Activated B cell treated with CpG ODN at 0.5 μM for 24 hours (primary cell): ENCODE measurements around the gene NRARP. TPM values are rescaled to one million over a fixed set of nuclear protein-coding genes. Genes with fewer than 3 reads are reported as not detected.
A peak's percentile ranks its signal among the peaks of the same experiment; 100 is the strongest.

Experiments
- ATAC-seq: fragments of 200-7000 bp; cut with Tn5 transposase; one replicate; pipeline ENCODE4 v1.10.0; 2021; ENCODE audit warnings: low read depth, mild to moderate bottlenecking, moderate library complexity
- CTCF ChIA-PET: fragments of 350-600 bp; sonication (Branson Sonifier 250); formaldehyde crosslinking; loops from one replicate; lab custom pipeline; 2021; ENCODE audit warnings: antibody characterized with exemption; lab: Charles Lee
- POLR2A ChIA-PET: fragments of 350-600 bp; sonication (Branson Sonifier 250); formaldehyde crosslinking; loops from one replicate; lab custom pipeline; 2021; ENCODE audit warnings: antibody characterized with exemption; lab: Charles Lee
- DNase-seq: peaks from one replicate; pipeline ENCODE4 v3.0.0; 2022
- H3K27ac Mint-ChIP-seq: one replicate; pipeline ENCODE4 v1.8.0; 2020; ENCODE audit warnings: mixed read lengths
- H3K27me3 Mint-ChIP-seq: one replicate; pipeline ENCODE4 v1.8.0; 2021; ENCODE audit warnings: mixed read lengths
- H3K36me3 Mint-ChIP-seq: one replicate; pipeline ENCODE4 v1.8.0; 2021; ENCODE audit warnings: low read depth, mixed read lengths
- H3K4me1 Mint-ChIP-seq: one replicate; pipeline ENCODE4 v1.8.0; 2021; ENCODE audit warnings: mixed read lengths
- H3K4me3 Mint-ChIP-seq: one replicate; pipeline ENCODE4 v1.8.0; 2020; ENCODE audit warnings: mild to moderate bottlenecking, mixed read lengths
- H3K9me3 Mint-ChIP-seq: one replicate; pipeline ENCODE4 v1.8.0; 2020; ENCODE audit warnings: mixed read lengths
- CTCF ChIP-seq: fragments of 200-600 bp; IDR thresholded peaks from one replicate; pipeline ENCODE4 v1.8.0; 2022; ENCODE audit warnings: antibody characterized with exemption, mild to moderate bottlenecking
- intact Hi-C: fragments of 100-400 bp; cut with micrococcal nuclease; formaldehyde crosslinking; loops from one replicate; pipeline ENCODE4 v1.15.1; 2024
- total RNA-seq: library from RNA; stranded (reverse); gene quantifications from 2 replicates; pipeline ENCODE4 v1.2.3, GENCODE V29; 2022

The NRARP gene
- total RNA-seq, 1 donor from 2014 or later: 3.0 TPM

- no peak overlapping the region for H3K27ac Mint-ChIP-seq
- H3K4me1 Mint-ChIP-seq: peaks cover 19% of the 10 kb centered on the region
- ChIA-PET CTCF (interaction anchor here (1.3 kb wide), 1 partner anchor 15 kb away, joined by 3 read pairs; no protein-coding TSS in a partner anchor), POLR2A (interaction anchor here (0.9 to 1.0 kb wide), 2 partner anchors 11 to 165 kb away, joined by 3 read pairs; no protein-coding TSS in a partner anchor)
- no peak for TF ChIP-seq CTCF
- intact Hi-C loops: loop anchor here (5.0 kb wide), 1 partner anchor 230 kb away; no protein-coding TSS in a partner anchor
- H3K27me3 Mint-ChIP-seq: peaks cover 29% of the 10 kb centered on the region
- ATAC-seq: no peak
- DNase-seq: no peak
- H3K36me3 Mint-ChIP-seq: no peaks in the 10 kb centered on the region
- no peaks in the 10 kb centered on the region for H3K9me3 Mint-ChIP-seq
- peak overlapping the region; percentile 38 for H3K4me3 Mint-ChIP-seq
Observed at GRCh38 chr9:137296670-137297664, 5.1 kb downstream of the NRARP start.

- DNase-seq: no peak
- POLR2A ChIA-PET: interaction anchor here (1.0 kb wide), 1 partner anchor 166 kb away, joined by 3 read pairs; no protein-coding TSS in a partner anchor
- CTCF ChIA-PET: interaction anchor here (1.3 kb wide), 1 partner anchor 14 kb away, joined by 3 read pairs; no protein-coding TSS in a partner anchor
- no peak overlapping the region for H3K27ac Mint-ChIP-seq
- H3K4me3 Mint-ChIP-seq: peak overlapping the region; percentile 36
- H3K9me3 Mint-ChIP-seq: no peaks in the 10 kb centered on the region
- ATAC-seq: no peak
- intact Hi-C loops: loop anchor here (2.0 to 5.0 kb wide), 3 partner anchors 111 to 231 kb away; no protein-coding TSS in a partner anchor
- no peak for TF ChIP-seq CTCF
- peaks cover 29% of the 10 kb centered on the region for H3K27me3 Mint-ChIP-seq
- no peaks in the 10 kb centered on the region for H3K36me3 Mint-ChIP-seq
- peaks cover 16% of the 10 kb centered on the region for H3K4me1 Mint-ChIP-seq
Observed at GRCh38 chr9:137295849-137296669, 6.0 kb downstream of the NRARP start.

GRCh38 chr9:137295238-137295811, 6.7 kb downstream of the NRARP start:
- no peak for TF ChIP-seq CTCF
- Mint-ChIP-seq H3K4me3 (no peak overlapping the region), H3K27me3 (peaks cover 26% of the 10 kb centered on the region), H3K27ac (no peak overlapping the region), H3K4me1 (peaks cover 13% of the 10 kb centered on the region), H3K9me3 (no peaks in the 10 kb centered on the region), H3K36me3 (no peaks in the 10 kb centered on the region)
- intact Hi-C loops: loop anchor here (2.0 to 5.0 kb wide), 3 partner anchors 111 to 232 kb away; no protein-coding TSS in a partner anchor
- CTCF ChIA-PET: interaction anchor here (2.0 kb wide), 1 partner anchor 11 kb away, joined by 4 read pairs; no protein-coding TSS in a partner anchor
- POLR2A ChIA-PET: no interaction called here
- ATAC-seq: peak; percentile 93
- peak; percentile 75 for DNase-seq

GRCh38 chr9:137294681-137295237, 7.3 kb downstream of the NRARP start:
- intact Hi-C loops: loop anchor here (2.0 to 5.0 kb wide), 3 partner anchors 112 to 233 kb away; no protein-coding TSS in a partner anchor
- Mint-ChIP-seq H3K36me3 (no peaks in the 10 kb centered on the region), H3K27ac (no peak overlapping the region), H3K27me3 (peaks cover 23% of the 10 kb centered on the region), H3K4me1 (peaks cover 10% of the 10 kb centered on the region), H3K9me3 (no peaks in the 10 kb centered on the region), H3K4me3 (peak overlapping the region; percentile 46)
- TF ChIP-seq CTCF: no peak
- ATAC-seq: peak; percentile 16
- DNase-seq: no peak
- ChIA-PET CTCF (interaction anchor here (2.0 kb wide), 1 partner anchor 10 kb away, joined by 4 read pairs; no protein-coding TSS in a partner anchor), POLR2A (interaction anchor here (0.7 kb wide), 2 partner anchors 89 to 129 kb away, joined by 3 to 8 read pairs; no protein-coding TSS in a partner anchor)
